Myocyte (in vitro differentiated cells): ENCODE measurements around the gene DDN. TPM values are rescaled to one million over a fixed set of nuclear protein-coding genes. Genes with fewer than 3 reads are reported as not detected.

Experiments
- DNase-seq: peaks from one replicate; pipeline ENCODE4 v3.0.0-alpha.2; 2012; ENCODE audit warnings: low read depth
- polyA plus RNA-seq: library from polyadenylated mRNA; unstranded; fragments of >200 nt; gene quantifications from one replicate; pipeline ENCODE4 v1.2.1, GENCODE V29; 2012; ENCODE audit warnings: missing spikeins
- total RNA-seq: library from RNA; depleted of rRNA; stranded (reverse); fragments of >200 nt; gene quantifications from 2 replicates; pipeline ENCODE4 v1.2.3, GENCODE V29; 2014

Gene DDN
- 3.4 and 12.3 TPM in 2 replicates for total RNA-seq
- polyA plus RNA-seq: 1.1 TPM

DNA sequence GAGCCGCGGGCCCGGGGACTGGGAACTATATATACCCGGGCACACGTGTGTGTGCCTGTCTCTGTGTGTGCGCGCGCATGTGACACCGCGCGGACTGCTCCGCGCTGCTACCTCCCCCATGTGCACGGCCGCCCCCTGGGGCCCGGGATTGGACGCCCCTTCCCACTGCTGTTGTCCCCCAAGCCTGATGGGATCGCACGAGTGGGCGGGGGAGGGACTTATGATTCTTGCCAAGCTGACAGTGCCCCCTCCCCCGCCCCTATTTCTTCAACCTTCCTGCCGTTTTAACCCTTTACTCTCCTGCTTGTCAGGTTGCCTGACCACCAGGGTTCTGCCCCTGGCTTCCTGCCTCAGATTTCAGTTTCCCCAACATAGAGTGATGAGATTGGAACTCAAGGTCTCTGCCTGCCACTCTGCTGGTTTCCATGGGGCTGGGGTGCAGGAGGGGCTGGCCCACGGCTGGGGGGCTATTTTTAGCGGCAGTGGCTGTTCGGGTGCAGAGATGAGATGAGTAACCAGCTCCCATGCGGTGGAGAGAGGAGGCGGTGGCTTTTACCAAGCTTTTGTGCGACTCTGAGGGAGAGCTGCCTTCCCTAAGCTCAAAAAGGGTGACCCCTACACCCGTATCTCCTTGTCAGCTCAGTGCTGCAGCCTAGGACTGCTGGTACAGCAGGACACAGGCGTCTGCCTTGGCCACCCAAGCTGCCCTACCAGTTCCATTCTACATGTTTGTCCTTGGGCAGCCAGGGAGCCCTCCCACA is at the start of gene DDN:
TSS of gene DDN (minus strand) at position 5 of the 761 bp plus-strand sequence. CDS start 88 bp downstream, outside the sequence.
- DNase-seq: peak; percentile 91

DNA sequence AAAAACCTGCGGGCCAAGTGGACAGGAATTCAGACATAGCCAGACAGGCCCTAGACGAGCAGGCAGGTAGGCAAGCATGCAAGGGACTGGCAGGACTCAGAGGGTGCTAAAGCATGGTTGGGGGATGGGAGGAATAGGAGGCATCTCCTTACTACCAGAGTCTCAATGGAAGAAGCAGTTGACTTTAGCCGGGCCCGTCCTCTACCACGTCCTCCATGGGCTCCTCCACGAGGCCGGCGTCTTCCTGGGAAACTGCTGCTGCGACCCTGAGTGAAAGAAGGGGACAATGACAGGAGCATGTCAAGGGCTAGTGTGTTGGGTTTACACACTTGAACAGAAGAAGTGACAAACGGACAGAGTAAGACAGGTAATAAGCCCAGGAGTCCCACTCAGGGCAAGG is 49.8 kb upstream of the DDN start:
- no peak for DNase-seq

DNA sequence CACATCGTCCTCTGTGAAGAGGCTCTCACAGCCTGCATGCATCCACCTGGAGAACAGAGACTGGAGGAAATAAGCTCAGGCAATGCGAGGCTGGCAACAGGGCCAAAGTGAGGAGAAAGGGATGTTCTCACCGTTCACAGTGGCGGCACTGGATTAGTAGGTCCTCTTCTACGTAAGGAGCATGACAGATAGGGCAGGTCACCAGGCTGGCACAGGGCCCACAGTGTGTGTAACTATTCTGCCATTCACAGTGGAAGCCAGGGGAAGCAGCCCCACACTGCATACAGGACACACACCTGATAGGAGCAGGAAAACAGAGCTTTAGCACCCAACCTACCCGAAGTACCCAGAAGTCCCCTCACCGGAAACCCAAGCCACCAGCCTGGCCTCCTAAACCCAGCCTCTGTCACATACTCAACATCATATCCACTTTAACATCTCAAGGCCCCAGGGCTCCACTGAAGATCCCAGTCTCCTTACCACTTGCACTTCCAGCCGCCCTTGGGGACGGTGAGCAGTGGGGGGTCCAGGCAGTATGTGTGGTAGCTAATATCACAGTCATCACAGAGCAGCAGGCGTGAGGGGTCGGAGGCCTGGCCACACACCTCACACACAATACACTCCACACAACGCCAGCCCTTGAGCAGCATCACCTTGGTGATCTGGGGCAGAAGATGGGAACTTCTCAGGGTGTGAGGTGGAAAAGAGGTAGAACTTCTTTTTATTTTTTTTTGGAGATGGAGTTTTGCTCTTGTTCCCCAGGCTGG is 47.1 kb upstream of the DDN start:
- no peak for DNase-seq

DNA sequence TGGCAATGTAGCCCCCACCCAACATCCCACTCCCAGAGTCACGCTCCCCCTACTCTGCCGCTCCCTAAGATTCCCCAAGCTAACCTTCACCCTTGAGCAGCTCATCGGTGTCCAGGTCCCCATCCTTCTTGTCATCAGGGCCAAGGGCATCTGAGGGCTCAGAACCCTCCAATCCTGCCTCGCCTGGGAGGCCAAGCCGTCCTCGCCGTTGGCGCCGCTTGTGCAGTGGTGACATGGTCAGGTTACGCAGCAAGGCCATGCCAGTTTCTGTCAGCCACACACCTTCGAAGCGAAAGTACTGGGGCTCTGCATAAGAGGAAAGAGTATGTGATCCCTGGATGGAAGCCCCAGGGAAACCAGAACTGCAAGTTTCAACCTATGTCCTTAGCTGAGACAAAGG is 45.5 kb upstream of the DDN start:
- DNase-seq: no peak

DNA sequence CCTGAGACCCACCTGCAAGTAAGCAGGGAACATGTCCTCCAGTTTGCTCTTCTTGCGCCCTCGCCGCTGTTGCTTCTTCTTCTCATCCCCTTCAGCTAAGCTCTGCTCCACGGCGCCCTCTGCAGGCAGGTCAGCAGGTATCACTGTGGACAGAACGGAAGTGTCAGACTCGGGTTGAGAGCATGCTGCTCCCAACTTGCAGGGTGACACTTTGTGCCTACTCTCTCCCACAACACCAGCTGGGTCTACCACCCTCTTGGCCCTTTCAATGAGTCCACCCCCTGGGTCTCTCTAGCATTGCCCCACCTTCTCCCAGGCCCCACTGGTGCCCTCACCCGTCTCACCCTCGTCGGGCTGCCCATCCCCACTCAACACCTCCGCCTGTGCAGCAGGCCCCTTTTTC is 44.7 kb upstream of the DDN start:
- peak; percentile 67 for DNase-seq

DNA sequence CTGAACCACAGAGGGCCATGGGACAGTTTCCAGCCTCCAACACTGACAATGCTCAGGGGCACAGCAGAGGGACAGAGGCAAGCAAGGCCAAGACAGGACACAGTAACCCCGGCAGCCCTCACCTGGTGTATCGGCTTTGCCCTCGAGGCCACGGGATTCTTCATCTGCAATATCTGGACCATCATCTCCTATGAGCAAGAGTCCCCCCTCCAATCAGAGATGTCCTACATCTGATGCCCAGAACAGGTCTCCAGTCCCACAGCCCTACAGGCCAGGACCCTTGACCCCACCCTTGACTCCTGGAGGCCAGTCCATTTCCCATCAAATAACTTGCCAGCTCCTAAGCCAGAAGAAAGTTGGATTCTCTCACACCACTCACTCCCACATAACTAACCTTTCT is 44.1 kb upstream of the DDN start:
- no peak for DNase-seq

DNA sequence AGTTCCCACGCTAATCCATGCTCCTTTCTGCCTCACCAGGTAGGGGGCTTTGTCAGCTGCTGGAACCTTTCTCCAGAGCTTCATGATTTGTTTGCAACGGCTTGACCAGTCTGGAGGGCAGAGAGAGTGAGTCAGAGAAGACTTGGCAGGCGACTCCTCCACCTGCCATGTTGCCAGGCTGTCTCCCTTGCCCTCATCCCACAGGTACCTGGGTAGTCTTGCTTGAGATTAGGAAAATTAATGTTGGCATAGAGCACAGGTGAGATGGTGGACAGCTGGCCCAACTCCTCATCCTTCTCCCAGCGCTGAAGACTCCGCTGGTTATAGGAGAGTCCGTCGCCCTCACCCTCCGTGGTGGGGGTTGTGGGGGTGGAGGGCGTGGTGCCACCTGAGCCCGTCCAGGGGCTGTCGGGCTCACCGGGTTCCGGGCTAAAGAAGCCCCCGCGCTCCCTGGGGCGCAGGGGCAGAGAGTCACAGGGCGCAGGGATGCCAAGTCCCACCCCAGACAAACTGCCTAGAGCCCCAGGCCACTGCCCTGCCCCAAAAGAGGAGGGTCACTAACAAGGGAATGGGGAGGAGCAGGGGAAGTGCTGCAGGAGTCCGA is 42.8 kb upstream of the DDN start:
- peak; percentile 29 for DNase-seq

GRCh38 chr12:49041036-49041880 is 42.1 kb upstream of the DDN start:
- no peak for DNase-seq

- no peak for DNase-seq
Observed at GRCh38 chr12:49040364-49040855, 41.2 kb upstream of the DDN start.

GRCh38 chr12:49039421-49040363 is 40.5 kb upstream of the DDN start:
- no peak for DNase-seq

DNA sequence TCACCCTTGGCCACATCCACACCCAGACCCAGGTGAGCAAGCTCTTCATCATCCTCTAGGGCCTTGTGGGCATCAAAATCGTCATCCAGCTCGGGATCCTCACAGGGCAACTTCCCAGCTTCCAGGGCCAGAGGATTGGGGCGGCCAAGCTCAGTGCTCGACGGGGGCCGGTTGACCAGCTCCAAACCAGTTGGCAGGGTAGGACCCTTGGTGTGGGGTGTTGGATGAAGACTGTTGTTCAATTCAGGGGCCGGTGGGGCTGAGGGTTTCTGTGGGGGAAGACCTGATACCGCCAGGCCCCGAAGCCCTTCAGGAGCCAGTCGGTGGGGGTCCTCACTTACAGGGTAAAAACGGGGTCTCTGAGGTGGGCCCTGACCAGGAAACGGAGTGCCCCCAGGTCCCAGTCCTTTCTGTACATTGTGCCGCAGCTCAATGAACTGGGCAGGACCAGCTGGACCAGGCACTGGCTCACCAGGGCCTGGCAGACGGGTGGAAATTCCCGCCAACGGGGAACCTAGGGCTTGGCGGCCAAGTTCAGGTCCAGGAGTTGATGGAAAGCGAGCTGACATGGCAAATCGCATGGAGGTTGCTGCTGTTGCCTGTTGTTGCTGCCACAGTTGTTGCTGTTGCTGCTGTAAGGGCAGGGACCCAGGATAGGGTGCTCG is 39.2 kb upstream of the DDN start:
- no peak for DNase-seq

DNA sequence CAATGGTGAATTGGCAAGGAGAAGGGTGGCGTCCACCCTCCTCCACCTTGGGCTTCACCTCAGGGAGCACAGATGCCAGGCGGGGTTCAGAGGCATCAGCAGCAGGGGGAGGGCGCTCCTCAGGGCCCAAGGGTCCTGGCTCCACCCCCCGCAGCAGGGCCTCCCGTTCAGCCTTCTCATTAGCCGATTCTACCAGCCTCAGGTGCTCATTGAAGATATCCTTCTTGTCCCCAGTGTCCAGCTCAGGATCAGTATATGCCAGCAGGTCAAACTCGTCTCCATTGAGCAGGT is 38.7 kb upstream of the DDN start:
- no peak for DNase-seq

DNA sequence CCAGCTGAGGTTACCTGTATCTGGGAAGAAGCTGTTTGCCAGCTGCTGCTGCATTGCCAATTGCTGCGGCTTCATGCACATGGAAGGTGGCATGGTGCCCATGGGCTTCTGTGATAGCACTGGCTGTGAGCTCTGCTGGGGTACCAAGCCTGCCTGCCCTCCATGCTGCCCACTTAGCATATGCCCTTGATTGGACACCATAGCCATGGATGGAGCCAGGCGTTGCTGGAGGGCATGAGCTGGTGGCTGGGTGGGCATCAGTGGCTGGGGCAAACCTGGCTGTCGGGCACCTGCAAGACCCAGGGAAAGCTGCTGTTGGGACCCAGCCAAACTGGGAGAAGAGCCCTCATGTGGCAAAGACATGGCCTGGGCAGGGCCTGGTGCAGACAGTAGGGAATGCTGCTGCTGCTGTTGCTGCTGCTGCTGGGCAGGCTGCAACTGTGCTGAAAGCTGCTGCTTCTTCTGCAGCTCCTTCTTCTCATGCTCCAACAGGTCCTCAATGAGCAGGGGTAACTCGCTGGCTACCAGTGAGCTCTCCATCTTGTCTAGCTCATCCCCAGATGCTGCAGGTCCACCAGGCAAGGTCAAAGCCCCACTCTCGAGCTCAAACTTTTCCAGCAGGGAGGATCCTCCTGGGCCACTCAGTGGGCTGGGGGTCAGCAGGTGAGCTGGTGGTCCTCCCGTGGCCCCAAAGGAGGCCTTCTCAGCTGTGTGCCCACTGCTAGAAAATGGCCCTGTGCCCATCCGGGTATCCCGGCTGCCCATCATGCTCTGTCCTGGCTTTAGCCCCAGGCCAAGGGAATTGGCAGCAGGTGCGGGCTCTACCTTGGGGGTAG is 38.2 kb upstream of the DDN start:
- no peak for DNase-seq

DNA sequence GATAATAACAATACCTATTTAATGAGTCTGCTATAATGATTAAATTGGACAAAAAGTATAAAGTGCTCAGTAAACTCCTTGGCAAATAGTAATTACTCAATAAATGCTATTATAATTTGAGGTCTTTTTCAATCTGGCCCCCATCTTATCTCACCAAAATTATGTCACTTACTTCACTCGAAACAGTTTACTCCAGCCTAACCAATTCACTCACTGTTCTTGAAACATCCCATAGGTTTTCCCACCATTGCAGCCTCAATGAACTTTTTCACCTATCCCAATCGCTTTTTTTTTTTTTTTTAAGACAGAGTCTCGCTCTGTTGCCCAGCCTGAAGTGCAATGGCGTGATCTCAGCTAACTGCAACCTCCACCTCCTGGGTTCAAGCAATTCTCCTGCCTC is 36.9 kb upstream of the DDN start:
- no peak for DNase-seq

DNA sequence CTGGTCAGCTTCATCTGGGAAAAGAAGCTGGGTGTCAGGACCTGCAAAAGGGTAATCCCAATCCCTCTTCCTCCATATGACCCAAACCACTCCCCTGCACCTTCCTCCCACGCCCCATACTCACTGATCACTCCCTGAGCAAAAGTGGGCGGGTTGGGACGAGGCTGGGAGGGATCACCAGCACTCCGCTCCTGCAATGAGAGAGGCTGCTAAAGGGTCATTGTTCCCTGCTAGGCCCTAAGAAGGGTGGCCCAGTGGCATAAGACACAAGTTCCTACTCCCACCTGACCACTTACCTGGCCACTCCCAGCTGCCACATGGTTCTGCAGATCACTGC is 35.1 kb upstream of the DDN start:
- no peak for DNase-seq

DNA sequence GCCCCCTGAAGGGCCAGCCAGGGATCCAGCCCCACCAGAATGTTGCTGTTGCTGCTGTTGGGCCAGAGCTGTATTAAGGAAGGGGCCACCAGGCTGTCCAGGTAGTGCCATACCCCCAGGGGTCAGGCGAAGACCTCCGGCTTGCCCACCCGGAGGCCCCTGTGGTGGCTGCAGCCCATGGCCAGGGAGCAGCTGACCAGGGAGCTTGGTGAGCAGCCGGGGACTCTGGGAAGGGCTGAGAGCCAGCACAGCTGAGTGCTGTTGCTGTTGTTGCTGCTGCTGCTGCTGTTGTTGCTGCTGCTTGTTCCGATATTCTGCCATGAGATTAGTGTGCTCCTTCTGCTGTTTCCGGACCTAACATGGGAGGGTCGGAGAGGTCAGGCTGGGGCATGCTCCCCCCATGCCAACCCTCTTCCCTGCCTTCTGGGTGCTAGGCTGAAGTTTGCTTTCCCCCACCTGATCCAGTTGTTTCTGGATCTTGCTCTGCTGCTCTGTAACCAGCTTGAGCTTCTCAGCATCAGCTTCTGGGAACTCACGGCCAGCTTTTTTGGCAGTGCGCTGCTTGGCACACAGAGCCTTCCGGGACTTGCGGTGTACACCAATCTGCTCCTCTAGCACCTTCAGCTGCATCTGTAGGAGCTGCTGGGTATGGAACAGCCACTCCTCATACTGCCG is 34.6 kb upstream of the DDN start:
- DNase-seq: no peak

DNA sequence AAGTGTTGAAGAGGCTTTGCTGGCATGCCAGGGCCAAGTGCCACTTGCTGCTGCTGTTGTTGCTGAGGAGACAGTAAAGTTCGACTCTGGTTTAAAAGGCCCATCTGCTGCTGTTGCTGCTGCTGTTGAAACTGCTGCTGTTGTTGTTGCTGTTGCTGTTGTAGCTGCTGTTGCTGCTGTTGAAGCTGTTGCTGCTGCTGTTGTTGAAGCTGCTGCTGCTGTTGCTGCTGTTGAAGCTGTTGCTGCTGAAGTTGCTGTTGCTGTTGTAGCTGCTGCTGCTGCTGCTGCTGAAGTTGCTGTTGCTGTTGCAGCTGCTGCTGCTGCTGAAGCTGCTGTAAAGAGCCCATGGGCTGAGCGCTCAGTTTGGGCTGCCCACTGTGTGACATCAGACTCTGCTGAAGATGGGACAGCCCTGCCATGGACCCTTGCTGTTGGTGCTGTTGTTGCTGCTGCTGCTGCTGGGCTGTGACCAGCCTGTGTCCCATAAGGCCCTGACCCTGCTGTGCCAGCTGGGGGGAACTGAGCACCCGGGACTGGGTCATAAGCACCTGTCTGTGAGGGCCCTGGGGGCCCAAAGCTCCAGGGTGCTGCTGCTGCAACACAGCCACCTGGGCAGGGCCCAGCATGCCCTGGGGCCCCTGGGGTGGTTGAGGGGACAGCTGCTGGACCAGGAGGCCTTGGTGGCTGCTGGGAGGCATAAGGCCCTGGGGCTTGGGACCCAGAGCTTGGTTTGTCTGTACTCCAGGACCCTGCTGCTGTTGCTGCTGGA is 33.7 kb upstream of the DDN start:
- no peak for DNase-seq

DNA sequence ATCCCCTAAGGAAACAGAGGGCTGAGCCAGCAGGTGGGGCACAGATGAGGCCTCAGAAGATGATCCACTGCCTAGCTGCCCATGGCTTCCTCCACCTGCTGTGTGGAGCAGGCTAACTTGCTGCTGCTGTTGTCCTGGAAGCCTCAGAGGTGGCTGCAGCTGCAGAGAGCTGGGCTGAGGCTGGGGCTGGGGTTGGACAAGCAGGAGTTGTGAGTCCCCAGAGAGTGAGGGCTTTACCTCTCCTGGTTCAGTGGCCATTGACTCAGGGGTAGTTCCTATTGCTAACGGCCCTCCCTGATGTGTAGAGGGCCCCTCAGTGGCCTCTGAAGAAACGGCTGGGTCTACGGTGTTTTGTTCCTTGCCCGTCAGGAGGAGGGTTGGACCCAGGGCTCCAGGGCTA is 33.1 kb upstream of the DDN start:
- DNase-seq: no peak
